ENCODE results near the gene ATP5IF1. TPM values are rescaled to one million over a fixed set of nuclear protein-coding genes. Genes with fewer than 3 reads are reported as not detected.

ATP5IF1 gene
- total and polyA plus RNA-seq, 2 of the 13 experiments (the other 11 are each of a cell fraction or from before 2014, with no cell fraction given) = 97.7 to 131 TPM

DNA sequence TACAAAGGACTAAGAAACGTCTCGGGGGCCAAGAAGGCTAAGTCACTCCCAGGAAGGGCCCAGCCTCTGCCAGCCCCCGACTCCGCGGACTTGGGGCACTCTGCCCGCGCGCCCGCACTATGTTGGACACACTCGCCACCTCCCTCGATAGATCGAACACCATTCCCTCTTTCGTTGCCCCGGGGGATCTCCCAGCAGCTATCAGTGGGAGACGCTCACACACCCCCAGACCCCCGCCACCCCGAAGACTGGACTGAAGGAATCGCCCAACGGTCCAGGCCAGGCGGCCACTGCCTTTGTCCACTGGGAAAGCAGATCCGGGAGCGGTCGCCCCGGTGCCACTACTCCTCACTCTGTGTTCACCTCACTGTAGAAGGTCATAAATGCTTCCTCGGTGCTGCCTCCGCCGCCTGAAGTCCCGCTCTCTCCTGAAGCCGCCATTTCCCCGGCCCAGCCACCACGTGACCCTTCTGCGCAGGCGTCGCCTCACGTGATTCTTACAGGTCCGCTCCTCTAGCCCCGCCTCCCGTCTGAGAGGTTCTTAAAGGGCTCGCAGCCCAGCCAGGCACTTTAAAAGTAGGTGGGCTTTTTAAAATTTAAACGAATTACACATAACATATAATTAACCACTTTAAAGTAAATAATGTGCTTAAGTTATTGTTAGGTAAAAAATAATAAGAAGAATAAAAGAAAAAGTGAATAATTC, 3.2 kb upstream of the ATP5IF1 start, which contains the start of gene DNAJC8 (continued):
- no peak for TF ChIP-seq ZNF275 (CRISPR knock-in tag; IDR thresholded peaks at IDR 0.05; ENCODE audit: borderline replicate concordance)
- TF ChIP-seq TOPORS (CRISPR knock-in tag; IDR thresholded peaks at IDR 0.05) = no peak
- no peak for TF ChIP-seq PLRG1 (conservative IDR thresholded peaks at IDR 0.05)
- TF ChIP-seq ZNF235 (CRISPR knock-in tag; IDR thresholded peaks at IDR 0.05; ENCODE audit: borderline replicate concordance) = no peak
- TF ChIP-seq ATM (IDR thresholded peaks at IDR 0.05; ENCODE audit: borderline replicate concordance) = no peak
- no peak for TF ChIP-seq SMYD3 (CRISPR knock-in tag; IDR thresholded peaks at IDR 0.05)
- no peak for TF ChIP-seq ZFP36 (IDR thresholded peaks at IDR 0.05; ENCODE audit: borderline replicate concordance, low read depth, low read length, partially characterized antibody)
- TF ChIP-seq ETV5 (CRISPR knock-in tag; IDR thresholded peaks at IDR 0.05; ENCODE audit: borderline replicate concordance) = no peak
- peak; percentile 83 for TF ChIP-seq THAP11 (CRISPR knock-in tag; IDR thresholded peaks at IDR 0.05)
- 0 out of 2 replicates have a peak, but pooled peaks have one; percentile 48 for TF ChIP-seq ZBTB38 (CRISPR knock-in tag; IDR thresholded peaks at IDR 0.05)
- TF ChIP-seq, protein P1, sequence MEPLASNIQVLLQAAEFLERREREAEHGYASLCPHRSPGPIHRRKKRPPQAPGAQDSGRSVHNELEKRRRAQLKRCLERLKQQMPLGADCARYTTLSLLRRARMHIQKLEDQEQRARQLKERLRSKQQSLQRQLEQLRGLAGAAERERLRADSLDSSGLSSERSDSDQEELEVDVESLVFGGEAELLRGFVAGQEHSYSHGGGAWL (CRISPR knock-in tag; IDR thresholded peaks at IDR 0.05) = peak; percentile 57; the same call in 1 of the 2 replicates
- TF ChIP-seq PRDM4 (CRISPR knock-in tag; IDR thresholded peaks at IDR 0.05; ENCODE audit: borderline replicate concordance) = no peak
- no peak for TF ChIP-seq HOXD1 (CRISPR knock-in tag; IDR thresholded peaks at IDR 0.05)
- TF ChIP-seq MXD1 (CRISPR knock-in tag; IDR thresholded peaks at IDR 0.05) = peak; percentile 69; the same call in 1 of the 2 replicates
- peak; percentile 80; the same call in 1 of the 2 replicates for TF ChIP-seq ZBTB42 (CRISPR knock-in tag; IDR thresholded peaks at IDR 0.05)
- no peak for TF ChIP-seq ZMYM2 (CRISPR knock-in tag; IDR thresholded peaks at IDR 0.05)
- TF ChIP-seq, protein P2, sequence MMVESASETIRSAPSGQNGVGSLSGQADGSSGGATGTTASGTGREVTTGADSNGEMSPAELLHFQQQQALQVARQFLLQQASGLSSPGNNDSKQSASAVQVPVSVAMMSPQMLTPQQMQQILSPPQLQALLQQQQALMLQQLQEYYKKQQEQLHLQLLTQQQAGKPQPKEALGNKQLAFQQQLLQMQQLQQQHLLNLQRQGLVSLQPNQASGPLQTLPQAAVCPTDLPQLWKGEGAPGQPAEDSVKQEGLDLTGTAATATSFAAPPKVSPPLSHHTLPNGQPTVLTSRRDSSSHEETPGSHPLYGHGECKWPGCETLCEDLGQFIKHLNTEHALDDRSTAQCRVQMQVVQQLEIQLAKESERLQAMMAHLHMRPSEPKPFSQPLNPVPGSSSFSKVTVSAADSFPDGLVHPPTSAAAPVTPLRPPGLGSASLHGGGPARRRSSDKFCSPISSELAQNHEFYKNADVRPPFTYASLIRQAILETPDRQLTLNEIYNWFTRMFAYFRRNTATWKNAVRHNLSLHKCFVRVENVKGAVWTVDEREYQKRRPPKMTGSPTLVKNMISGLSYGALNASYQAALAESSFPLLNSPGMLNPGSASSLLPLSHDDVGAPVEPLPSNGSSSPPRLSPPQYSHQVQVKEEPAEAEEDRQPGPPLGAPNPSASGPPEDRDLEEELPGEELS (CRISPR knock-in tag; IDR thresholded peaks at IDR 0.05) = no peak
- no peak for TF ChIP-seq PREB (CRISPR knock-in tag; IDR thresholded peaks at IDR 0.05)
- TF ChIP-seq, protein P3, sequence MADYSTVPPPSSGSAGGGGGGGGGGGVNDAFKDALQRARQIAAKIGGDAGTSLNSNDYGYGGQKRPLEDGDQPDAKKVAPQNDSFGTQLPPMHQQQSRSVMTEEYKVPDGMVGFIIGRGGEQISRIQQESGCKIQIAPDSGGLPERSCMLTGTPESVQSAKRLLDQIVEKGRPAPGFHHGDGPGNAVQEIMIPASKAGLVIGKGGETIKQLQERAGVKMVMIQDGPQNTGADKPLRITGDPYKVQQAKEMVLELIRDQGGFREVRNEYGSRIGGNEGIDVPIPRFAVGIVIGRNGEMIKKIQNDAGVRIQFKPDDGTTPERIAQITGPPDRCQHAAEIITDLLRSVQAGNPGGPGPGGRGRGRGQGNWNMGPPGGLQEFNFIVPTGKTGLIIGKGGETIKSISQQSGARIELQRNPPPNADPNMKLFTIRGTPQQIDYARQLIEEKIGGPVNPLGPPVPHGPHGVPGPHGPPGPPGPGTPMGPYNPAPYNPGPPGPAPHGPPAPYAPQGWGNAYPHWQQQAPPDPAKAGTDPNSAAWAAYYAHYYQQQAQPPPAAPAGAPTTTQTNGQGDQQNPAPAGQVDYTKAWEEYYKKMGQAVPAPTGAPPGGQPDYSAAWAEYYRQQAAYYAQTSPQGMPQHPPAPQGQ (CRISPR knock-in tag; IDR thresholded peaks at IDR 0.05; ENCODE audit: borderline replicate concordance) = no peak
- TF ChIP-seq ZNF652 (CRISPR knock-in tag; IDR thresholded peaks at IDR 0.05; ENCODE audit: borderline replicate concordance, low read depth) = no peak

Measured in HepG2 (cell line).